ENCODE results near the gene RAC3. TPM values are rescaled to one million over a fixed set of nuclear protein-coding genes. Genes with fewer than 3 reads are reported as not detected.

RAC3 gene
- total RNA-seq, 1 experiment from 2014 or later: 9.9 TPM

DNA sequence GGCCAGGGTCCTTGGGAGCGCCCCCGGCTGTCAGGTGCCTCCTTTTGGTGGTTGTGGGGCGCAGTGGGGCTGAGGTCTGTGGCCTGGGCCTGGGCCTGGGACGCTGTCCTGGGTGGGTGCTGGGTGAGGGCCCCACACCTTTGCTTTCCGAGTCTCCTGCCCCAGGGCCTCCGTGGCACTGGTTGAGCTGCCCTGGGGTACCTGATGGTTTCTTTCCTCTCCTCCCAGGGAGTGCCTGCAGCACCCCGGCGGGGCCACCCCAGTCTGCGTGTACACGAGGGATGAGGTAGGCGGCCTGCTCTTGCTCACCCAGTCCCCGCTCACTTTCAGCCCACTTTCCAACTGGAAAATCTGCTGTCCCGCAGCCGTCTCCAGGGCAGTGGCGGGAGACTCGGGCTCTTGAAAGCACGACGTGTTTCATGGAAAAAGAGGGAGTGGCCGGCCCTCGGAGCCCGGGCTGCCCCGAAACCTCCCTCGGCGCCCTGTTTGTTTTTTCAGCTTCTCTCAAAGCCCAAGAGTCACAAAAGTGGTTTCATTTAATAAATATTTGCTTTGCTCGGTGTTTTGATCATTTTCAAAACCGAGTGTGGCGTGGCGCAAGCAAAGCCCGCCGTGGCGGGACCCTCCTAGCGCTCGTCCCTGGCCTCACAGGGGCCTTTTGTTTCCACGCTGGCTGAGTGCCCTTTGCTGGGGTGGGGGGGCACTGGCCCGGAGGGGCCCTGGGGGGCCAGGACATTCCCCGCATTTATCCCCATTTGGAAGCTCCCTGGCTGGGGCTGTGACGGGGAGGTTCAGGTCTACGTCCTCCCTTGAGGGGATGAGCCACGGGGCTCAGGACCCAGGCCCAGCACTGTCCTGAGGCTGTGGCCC lies 36.6 kb upstream of the RAC3 start:
- H3K36me3 ChIP-seq: peaks cover 41% of the 10 kb centered on the region
- no peak overlapping the region for H3K27ac ChIP-seq
- DNase-seq (ENCODE audit: low read depth in 1 of 2, low spot score in 2 of 2): peak; percentile 79 to 89
- no peak overlapping the region for H3K4me3 ChIP-seq
- peaks cover 5% of the 10 kb centered on the region; the same call in 1 of the 2 replicates for H3K9me3 ChIP-seq (replicated peaks)
- peaks cover 17% of the 10 kb centered on the region for H3K4me1 ChIP-seq (replicated peaks)
- H3K27me3 ChIP-seq (replicated peaks): no peaks in the 10 kb centered on the region; the same call in 1 of the 2 replicates

DNA sequence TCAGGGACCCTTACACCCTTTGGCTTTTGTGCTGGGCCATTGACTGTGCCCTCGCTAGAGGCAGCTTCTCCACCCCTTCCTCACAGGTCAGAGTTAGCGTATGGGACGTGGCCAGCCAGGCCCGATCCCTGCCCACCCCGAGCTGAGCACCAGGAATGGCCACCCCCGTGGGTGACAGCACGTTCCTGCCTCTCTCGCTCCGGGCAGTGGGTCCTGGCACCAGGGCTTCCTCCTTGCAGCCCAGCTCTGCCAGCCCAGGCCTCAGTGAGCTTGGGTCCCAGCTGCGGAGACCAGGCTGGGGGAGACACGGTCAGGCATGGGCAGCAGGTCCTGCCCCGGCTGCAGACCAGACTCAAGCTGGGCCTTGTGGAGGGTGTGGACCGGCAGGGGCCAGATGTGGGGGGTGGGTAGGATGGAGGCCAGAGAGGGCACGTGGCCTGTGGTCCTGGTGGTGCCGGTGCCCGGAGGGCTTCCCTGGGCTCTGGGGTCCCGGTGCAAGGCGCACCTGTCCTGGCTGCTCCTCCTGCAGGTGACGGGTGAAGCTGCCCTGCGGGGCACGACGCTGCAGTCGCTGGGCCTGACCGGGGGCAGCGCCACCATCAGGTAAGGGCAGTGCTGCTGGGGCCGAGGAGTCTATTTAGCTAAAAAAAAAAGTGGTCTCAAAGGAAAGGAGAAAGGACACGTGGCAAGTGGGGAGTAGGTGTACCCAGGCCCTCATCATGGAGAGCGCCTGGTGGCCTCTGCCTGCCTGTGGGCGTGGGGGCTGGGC lies 35.8 kb upstream of the RAC3 start:
- H3K4me1 ChIP-seq (replicated peaks): peaks cover 17% of the 10 kb centered on the region
- no peaks in the 10 kb centered on the region; the same call in 1 of the 2 replicates for H3K27me3 ChIP-seq (replicated peaks)
- H3K4me3 ChIP-seq: no peak overlapping the region
- H3K27ac ChIP-seq: no peak overlapping the region
- peaks cover 35% of the 10 kb centered on the region for H3K36me3 ChIP-seq
- DNase-seq (ENCODE audit: low read depth in 1 of 2, low spot score in 2 of 2): no peak
- peaks cover 4% of the 10 kb centered on the region; the same call in 1 of the 2 replicates for H3K9me3 ChIP-seq (replicated peaks)

DNA sequence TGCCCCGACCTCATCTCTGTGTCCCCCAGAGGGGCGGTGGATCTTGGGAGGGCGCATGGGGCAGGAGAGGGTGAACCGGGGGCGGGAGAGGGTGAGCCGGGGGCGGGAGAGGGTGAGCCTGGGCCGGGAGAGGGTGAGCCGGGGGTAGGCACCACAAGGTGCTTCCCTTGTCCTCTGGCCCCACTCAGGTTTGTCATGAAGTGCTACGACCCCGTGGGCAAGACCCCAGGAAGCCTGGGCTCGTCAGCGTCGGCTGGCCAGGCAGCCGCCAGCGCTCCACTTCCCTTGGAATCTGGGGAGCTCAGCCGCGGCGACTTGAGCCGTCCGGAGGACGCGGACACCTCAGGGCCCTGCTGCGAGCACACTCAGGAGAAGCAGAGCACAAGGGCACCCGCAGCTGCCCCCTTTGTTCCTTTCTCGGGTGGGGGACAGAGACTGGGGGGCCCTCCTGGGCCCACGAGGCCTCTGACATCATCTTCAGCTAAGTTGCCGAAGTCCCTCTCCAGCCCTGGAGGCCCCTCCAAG lies 35.2 kb upstream of the RAC3 start:
- peaks cover 29% of the 10 kb centered on the region for H3K36me3 ChIP-seq
- no peak overlapping the region for H3K27ac ChIP-seq
- H3K27me3 ChIP-seq (replicated peaks): no peaks in the 10 kb centered on the region; the same call in 1 of the 2 replicates
- H3K4me1 ChIP-seq (replicated peaks): peaks cover 17% of the 10 kb centered on the region
- H3K9me3 ChIP-seq (replicated peaks): no peaks in the 10 kb centered on the region
- no peak overlapping the region for H3K4me3 ChIP-seq
- no peak for DNase-seq (ENCODE audit: low read depth in 1 of 2, low spot score in 2 of 2)

DNA sequence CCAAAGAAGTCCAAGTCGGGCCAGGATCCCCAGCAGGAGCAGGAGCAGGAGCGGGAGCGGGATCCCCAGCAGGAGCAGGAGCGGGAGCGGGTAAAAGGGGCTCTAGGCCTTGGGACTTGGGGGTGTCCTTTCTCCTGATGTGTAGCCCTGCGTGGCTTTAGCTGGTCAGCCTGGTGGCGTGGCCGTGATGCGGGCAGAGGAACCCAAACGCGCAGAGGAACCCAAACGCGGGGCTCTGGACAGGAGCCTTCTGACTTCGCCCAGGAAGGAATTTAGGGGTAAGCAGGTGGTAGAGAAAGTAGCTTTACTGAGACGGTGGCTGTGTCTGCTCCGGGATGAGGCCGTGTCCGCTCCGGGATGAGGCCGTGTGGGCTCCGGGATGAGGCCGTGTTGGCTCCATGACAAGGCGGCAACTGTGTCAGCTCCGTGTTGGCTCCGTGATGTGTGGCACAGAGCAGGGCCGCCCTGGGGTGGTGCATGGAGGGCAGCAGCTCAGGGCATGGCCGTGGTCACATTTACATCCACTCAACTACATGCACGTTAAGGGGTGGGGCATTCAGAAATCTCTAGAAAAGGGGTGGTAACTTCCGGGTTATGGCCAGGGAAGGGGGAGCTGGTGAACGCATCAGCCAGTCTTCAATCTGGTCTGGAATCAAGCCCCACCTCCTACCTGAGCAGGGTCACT lies 34.6 kb upstream of the RAC3 start:
- peaks cover 23% of the 10 kb centered on the region for H3K36me3 ChIP-seq
- no peak overlapping the region for H3K4me3 ChIP-seq
- no peaks in the 10 kb centered on the region for H3K9me3 ChIP-seq (replicated peaks)
- no peak overlapping the region for H3K27ac ChIP-seq
- no peaks in the 10 kb centered on the region; the same call in 1 of the 2 replicates for H3K27me3 ChIP-seq (replicated peaks)
- DNase-seq (ENCODE audit: low read depth in 1 of 2, low spot score in 2 of 2): no peak
- H3K4me1 ChIP-seq (replicated peaks): peaks cover 17% of the 10 kb centered on the region

DNA sequence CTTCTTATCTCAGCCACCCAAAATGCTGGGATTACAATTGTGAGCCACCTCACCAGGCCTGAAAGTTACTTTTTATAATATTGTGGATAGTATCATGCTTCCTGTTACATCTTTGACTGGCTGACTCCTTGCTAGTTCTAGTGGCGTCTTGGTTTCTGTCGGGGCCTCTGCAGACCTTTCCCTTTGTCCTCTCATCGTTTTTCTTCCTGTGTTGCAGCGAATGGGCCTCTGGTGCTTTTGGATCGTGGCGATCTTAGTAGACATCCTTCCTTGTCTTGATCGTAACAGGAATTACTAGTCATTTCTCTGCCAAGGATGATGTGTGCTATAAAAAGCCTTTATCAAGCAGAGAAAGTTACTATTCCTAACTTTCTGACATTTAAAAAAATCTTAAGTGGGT lies 33.3 kb upstream of the RAC3 start:
- H3K4me3 ChIP-seq: no peak overlapping the region
- no peak overlapping the region for H3K27ac ChIP-seq
- no peaks in the 10 kb centered on the region; the same call in 1 of the 2 replicates for H3K27me3 ChIP-seq (replicated peaks)
- peaks cover 27% of the 10 kb centered on the region for H3K4me1 ChIP-seq (replicated peaks)
- no peak for DNase-seq (ENCODE audit: low read depth in 1 of 2, low spot score in 2 of 2)
- H3K9me3 ChIP-seq (replicated peaks): no peaks in the 10 kb centered on the region
- H3K36me3 ChIP-seq: peaks cover 23% of the 10 kb centered on the region

DNA sequence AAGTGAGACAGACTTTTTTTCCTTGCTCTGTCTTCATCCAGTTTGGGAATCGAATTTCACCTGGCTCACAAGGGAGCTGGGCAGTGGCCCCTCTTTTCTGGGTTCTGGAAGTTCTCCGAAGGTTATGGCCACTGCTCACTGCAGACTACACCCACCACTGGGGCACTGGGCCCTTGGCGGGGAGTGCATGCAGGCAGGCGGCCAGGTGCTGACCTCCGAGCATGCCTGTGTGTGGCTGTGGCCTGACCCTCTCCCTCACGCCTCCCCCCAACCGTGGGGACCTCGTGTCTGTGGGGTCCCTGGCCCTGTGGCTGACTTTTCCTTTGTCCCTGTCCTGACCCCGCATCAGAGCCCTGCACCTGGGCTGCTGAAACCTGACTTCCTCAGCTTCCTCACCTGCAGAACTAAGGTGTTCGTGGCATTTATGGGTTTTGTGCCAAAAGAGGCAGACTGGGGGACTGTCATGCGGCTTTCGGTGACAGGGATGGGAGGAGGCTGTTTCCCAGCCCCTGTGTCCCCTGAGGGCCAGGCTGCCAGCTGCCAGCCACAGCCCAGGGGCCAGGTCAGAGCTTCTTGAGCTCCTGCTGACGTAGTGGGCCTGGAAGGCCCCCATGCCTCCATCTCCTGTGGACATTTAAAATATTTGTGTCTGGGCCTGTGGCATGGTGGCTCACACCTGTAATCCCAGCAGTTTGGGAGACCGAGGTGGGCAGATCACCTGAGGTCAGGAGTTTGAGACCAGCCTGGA lies 32.6 kb upstream of the RAC3 start:
- Histone ChIP-seq H3K4me3 (no peak overlapping the region), H3K36me3 (peaks cover 17% of the 10 kb centered on the region), H3K4me1 (replicated peaks) (peaks cover 32% of the 10 kb centered on the region), H3K9me3 (replicated peaks) (no peaks in the 10 kb centered on the region), H3K27ac (no peak overlapping the region), H3K27me3 (replicated peaks) (no peaks in the 10 kb centered on the region; the same call in 1 of the 2 replicates)
- DNase-seq (ENCODE audit: low read depth in 1 of 2, low spot score in 2 of 2): no peak

DNA sequence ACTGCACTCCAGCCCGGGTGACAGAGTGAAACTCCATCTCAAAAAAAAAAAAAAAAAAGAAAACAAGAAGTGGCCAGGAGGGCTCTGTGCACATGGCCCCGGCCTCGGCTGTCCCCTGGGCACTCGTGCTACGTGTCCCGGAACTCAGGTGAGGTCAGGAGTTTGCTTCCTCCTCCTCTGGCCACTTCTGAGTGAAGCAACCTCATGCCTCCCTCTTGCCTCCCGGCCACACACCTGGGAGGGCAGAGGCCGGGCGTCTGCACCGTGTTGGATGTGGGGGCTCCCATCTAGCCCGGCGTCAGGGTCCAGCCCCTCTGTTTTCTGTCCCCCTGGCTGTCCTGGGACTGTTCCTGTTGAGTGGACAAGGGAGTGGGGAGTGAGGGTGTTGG lies 31.9 kb upstream of the RAC3 start:
- no peaks in the 10 kb centered on the region; the same call in 1 of the 2 replicates for H3K27me3 ChIP-seq (replicated peaks)
- H3K27ac ChIP-seq: no peak overlapping the region
- no peak for DNase-seq (ENCODE audit: low read depth in 1 of 2, low spot score in 2 of 2)
- peaks cover 17% of the 10 kb centered on the region for H3K36me3 ChIP-seq
- no peaks in the 10 kb centered on the region for H3K9me3 ChIP-seq (replicated peaks)
- no peak overlapping the region for H3K4me3 ChIP-seq
- H3K4me1 ChIP-seq (replicated peaks): peaks cover 34% of the 10 kb centered on the region

DNA sequence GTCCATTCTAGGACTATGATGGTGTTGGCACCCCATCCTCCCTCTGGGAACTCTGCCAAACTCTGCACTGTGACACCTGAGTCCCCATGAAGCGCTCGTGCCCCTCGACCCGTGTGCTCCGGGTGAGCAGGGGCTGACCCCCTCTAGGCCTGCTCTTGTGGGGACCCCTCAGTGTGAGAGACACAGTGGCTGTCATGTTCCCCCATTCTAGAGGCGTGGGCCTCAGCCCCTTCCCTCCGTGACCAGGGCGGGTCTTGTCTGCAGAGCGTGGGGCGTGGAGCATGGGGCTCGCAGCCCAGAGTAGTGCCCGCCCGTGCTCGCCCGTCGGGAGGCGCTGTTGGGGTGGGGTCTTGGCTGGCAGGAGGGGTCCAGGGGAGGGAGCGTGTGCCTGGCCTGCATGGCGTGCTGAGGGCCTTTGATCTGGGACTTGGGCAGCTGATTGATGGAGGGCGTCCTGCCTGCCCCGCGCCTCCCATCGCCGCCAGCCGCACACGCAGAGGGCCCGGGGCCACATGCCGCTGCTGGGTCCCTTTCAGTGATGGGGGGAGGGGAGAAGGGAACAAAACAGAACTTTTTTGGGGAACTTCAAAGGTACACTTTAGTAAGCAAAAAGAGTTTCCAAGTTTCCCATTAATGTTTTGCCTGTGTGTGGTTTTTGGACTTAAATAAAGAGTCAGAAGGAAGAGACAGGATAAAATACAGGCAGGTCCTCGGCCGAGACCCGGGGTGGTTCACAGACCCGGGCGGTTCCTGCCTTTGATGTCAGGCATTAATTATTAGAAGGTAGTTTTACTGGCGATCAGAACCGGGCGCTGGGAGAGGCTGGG lies 31.3 kb upstream of the RAC3 start:
- no peak overlapping the region for H3K27ac ChIP-seq
- H3K9me3 ChIP-seq (replicated peaks): no peaks in the 10 kb centered on the region
- H3K4me1 ChIP-seq (replicated peaks): peaks cover 34% of the 10 kb centered on the region

DNA sequence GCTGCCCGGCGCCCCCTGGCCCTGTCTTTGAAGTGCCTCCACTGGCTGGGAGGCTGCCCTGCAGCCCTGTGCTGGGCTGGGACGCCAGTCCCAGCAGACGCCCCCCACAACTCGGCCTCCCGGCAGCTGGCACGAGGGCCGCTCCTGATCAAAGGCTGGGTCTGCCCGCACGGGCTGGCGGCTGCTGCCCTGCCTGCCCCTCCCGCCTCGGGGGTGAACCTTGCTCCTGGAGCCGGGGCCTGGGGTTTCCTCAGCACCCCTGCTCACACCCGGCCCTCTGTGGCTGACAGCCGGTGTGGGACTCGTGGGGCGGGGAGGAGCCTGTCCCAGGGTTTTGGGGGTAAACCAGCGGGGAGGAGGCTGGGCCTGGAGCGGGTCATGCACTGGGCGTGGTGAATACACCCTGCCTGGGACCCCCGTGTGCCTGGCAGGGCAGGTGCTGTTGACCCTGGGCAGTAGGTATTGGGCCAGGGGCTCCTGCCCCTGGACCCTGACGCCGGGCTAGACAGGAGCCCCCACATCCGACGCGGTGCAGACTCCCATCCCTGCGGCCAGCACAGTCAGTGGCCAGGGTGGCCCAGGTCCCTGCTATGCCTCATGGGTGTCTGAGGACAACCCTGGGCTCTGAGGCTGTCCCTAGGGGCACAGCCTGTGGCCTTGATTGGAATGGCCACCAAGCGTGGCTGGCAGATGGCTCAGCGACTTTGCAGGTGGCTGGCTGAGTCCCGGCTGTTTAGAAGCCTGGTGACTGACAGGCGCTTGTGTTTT lies 30.5 kb upstream of the RAC3 start:
- no peak overlapping the region for H3K4me3 ChIP-seq
- H3K27ac ChIP-seq: no peak overlapping the region
- H3K27me3 ChIP-seq (replicated peaks): no peaks in the 10 kb centered on the region; the same call in 1 of the 2 replicates
- DNase-seq (ENCODE audit: low read depth in 1 of 2, low spot score in 2 of 2): no peak
- peaks cover 37% of the 10 kb centered on the region for H3K4me1 ChIP-seq (replicated peaks)
- peaks cover 10% of the 10 kb centered on the region for H3K36me3 ChIP-seq
- no peaks in the 10 kb centered on the region for H3K9me3 ChIP-seq (replicated peaks)

More for the DNA sequence above, 31.3 kb upstream of the RAC3 start:
- H3K36me3 ChIP-seq: peaks cover 17% of the 10 kb centered on the region
- no peaks in the 10 kb centered on the region; the same call in 1 of the 2 replicates for H3K27me3 ChIP-seq (replicated peaks)
- DNase-seq (ENCODE audit: low read depth in 1 of 2, low spot score in 2 of 2): no peak
- no peak overlapping the region for H3K4me3 ChIP-seq

DNA sequence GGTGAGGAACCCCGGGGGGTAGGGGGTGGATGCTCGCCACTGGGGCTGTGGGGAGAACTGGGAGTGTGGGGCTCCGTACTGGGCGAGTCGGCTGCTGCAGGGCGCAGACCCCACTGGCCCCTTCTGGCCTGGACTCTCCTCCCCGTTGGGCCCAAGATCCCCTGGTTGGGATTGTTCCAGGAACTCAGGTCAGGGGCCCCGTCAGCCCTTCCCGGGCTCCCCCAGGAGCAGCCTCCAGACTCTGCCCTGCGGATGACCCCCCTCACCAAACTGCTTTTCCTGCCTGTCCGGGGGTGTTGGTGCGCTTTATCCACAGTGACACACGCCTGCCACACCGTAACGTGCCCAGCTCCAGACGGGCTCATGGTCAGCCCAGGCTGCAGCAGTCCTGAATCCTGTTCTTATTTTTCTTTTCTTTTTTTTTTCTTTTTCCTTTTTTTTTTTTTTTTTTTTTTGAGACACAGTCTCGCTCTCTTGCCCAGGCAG lies 29.9 kb upstream of the RAC3 start:
- H3K27ac ChIP-seq: no peak overlapping the region
- H3K36me3 ChIP-seq: peaks cover 5% of the 10 kb centered on the region
- H3K9me3 ChIP-seq (replicated peaks): no peaks in the 10 kb centered on the region
- H3K4me1 ChIP-seq (replicated peaks): peaks cover 43% of the 10 kb centered on the region
- no peaks in the 10 kb centered on the region; the same call in 1 of the 2 replicates for H3K27me3 ChIP-seq (replicated peaks)
- H3K4me3 ChIP-seq: no peak overlapping the region
- DNase-seq (ENCODE audit: low read depth in 1 of 2, low spot score in 2 of 2): no peak

DNA sequence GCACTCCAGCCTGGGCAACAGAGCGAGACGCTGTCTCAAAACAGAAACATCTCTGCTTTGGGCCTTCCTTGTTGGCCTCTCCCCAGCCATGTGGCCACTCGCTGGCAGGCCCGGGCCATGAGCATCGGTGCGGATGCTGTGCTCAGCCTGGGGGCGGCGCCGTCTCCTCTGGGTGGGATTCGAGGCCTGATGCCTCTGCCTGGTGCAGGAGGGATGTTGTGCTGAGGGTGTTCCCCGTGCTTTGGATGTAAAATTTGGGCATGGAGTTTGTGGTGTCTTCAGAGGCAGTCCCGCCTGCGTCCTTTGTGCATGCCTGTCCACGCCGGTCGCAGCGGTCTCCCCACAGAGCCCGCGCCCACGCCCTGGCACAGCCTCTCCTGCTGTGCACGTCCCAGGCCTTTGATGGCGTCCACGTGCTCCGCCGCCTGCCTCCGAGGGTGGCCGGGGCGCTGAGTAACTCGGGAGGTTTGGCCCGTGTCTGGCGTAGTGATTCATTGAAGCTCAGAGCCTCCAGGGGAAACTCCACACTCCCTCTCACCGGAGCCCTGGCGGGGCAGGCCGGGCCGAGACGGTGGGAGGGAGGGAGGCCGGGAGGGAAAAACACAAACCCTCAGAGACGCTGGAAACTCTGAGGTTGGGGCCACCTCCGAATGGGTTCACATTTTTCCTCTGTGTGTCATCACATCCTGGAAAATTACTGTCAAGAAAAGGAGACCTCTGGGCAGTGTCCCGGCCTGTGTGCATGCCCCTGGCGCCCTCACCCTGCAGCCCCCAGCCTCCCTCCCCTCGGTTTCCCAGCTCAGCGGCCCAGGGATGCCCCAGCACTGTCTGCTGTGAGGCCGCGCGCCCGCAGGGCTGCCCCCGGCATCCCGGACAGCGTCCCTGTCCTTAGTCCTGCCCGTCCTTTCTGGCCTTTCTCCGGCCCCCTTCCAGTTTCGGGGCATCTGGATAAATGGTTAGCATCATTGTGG lies 27.8 kb upstream of the RAC3 start:
- Histone ChIP-seq H3K36me3 (no peaks in the 10 kb centered on the region), H3K9me3 (replicated peaks) (no peaks in the 10 kb centered on the region), H3K27me3 (replicated peaks) (no peaks in the 10 kb centered on the region), H3K4me1 (replicated peaks) (peaks cover 57% of the 10 kb centered on the region), H3K27ac (peak overlapping the region; percentile 63), H3K4me3 (no peak overlapping the region)
- peak; percentile 99 for DNase-seq (ENCODE audit: low read depth in 1 of 2, low spot score in 2 of 2)

Measured in SJSA1 (cell line).